Left colon (tissue), 2 donors: Measurements from ENCODE around the gene PTGFRN. TPM values are rescaled to one million over a fixed set of nuclear protein-coding genes. Genes with fewer than 3 reads are reported as not detected.

Source experiments
- ATAC-seq: fragments of 200-7000 bp; cut with Tn5 transposase; one replicate; pipeline ENCODE4 v1.9.1; 2020; ENCODE audit warnings: mild to moderate bottlenecking, moderate library complexity
- DNase-seq, 2 donors: peaks; one replicate each; pipeline ENCODE4 v3.0.0-alpha.2; 2020
- intact Hi-C, 2 donors: fragments of 100-400 bp; cut with DNase I in 1 of 2; cut with micrococcal nuclease in 1 of 2; formaldehyde crosslinking; loops; one replicate each; pipeline versions ENCODE4 v1.11.2 to v1.14.0; 2022; cut with DNase I, micrococcal nuclease
- total RNA-seq, 2 donors: library from RNA; stranded (reverse); fragmentation: NEBNext Ultra II Directional; extraction: Animal tissue kit (Norgen Biotek cat#: 25700); gene quantifications; one replicate each; pipeline ENCODE4 v1.2.1, GENCODE V29; 2021
- donor health status: DM: no; HTN: no; CAD: no.
- donor health status: DM: yes; HTN: yes; CAD: no.

Gene PTGFRN
- total RNA-seq, 2 donors from 2014 or later = 97.2 to 98.6 TPM

DNA sequence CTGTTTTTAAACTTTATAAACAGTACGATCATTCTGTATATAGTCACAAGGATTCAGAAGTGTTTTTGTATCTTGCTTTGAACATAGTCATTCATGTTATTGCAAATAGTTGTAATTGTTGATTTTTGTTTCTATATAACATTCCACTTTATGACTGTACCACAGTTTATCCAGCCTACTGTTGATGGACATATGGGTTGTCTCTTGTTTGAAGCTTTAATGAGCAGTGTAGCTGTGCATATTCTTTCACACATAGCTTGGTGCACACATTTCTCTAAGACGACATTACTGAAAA, 98.0 kb downstream of the PTGFRN start:
- ATAC-seq (no peak), DNase-seq (no peak)
- intact Hi-C loops = no loop called here

DNA sequence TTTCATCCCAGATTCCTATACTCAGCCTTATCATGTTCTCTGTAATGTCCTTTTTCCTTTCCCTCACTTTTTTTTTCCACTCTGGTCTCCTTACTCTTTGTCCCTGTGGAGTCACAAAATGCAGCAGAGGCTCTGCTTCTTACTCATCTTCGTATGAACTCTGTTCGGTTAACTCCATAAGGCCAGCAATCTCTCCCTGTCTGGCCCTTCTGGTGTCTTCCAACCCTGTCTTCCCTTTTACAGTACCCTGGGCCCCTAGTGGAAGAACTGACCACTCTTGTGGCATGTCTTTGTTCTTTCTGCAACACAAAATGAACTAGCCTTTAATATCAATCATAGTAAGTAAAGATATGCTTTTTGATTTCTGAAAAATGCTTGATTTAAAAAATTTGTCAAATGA, 98.9 kb downstream of the PTGFRN start:
- ATAC-seq (no peak), DNase-seq (no peak)
- intact Hi-C loops = no loop called here

GRCh38 chr1:117009132-117009531, 99.4 kb downstream of the PTGFRN start:
- intact Hi-C loops = no loop called here
- DNase-seq (no peak), ATAC-seq (no peak)

GRCh38 chr1:117010310-117010969, 100.7 kb downstream of the PTGFRN start:
- ATAC-seq = no peak
- intact Hi-C loops = no loop called here

DNA sequence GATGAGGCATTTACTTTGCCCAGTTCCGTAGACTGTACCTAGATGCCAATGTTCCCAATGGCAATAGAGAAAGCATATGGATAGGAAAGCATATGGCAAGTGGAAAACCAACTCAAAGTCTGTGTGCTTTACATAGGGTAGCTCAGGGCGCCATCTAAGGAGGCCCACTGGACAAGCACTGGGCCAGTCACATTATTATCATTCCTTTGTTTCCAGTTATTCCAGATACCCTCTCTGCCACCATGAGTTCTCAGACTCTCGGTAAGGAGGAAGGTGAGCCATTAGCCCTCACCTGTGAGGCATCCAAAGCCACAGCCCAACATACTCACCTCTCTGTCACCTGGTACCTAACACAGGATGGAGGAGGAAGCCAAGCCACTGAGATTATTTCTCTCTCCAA, 101.6 kb downstream of the PTGFRN start:
- no peak for ATAC-seq
- DNase-seq = no peak
- intact Hi-C loops = no loop called here

More at GRCh38 chr1:117010310-117010969, 100.7 kb downstream of the PTGFRN start:
- no peak for DNase-seq

GRCh38 chr1:117013309-117013858, 103.7 kb downstream of the PTGFRN start:
- ATAC-seq = no peak
- intact Hi-C loops = no loop called here
- DNase-seq = no peak

DNA sequence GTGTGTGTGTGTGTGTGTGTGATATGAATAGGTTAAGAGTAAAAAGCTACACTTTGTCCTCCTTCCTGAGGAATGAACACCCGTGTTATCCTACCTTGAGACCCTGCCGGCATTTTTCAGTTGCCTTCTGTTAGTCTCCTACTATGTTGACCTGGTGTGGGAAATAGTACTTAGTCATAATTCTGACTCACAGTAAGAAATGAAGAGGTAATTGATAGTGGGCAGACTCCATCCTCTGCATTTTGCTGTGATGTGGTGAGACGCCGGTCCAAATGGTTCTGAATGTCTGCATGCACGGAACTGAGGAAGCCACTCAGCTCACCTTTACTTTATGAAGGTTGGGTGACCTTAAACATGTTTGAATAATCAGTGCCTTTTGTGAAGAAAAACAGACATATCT, 104.5 kb downstream of the PTGFRN start:
- intact Hi-C loops = no loop called here
- no peak for DNase-seq
- no peak for ATAC-seq

DNA sequence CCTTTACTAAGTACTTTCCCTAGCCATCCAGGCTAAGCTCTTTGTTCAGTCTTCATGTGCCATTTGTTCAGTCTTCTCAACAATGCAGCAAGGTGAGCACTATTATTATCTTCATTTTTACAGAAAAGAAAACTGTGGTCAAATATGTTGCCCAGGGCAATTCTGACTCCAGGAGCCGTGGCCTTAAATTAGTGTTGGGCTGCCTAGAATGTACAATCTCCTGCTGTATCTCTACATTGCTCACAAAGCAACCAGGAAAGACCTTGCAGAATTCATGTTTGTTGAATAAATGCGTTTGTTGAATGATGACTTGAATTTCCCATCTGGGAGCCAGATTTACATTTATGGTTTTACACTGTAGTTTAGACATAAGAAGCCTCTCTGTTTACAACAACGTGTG, 106.0 kb downstream of the PTGFRN start:
- no peak for DNase-seq
- intact Hi-C loops = no loop called here

DNA sequence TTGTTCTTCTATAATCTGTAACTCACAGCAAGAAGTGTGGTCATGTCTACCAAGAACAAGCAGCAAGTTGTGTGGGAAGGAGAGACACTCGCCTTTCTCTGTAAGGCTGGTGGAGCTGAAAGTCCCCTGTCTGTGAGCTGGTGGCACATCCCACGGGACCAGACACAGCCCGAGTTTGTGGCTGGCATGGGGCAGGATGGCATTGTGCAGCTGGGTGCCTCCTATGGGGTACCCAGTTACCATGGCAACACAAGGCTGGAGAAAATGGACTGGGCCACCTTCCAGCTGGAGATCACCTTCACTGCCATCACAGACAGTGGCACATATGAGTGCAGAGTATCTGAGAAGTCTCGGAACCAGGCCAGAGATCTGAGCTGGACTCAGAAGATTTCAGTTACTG, 107.3 kb downstream of the PTGFRN start:
- DNase-seq (no peak), ATAC-seq (no peak)
- intact Hi-C loops = no loop called here

More for the DNA sequence above, 106.0 kb downstream of the PTGFRN start:
- ATAC-seq = no peak

- ATAC-seq (no peak), DNase-seq (no peak)
- intact Hi-C loops = no loop called here
Measured at GRCh38 chr1:117017648-117018047, 107.9 kb downstream of the PTGFRN start.

DNA sequence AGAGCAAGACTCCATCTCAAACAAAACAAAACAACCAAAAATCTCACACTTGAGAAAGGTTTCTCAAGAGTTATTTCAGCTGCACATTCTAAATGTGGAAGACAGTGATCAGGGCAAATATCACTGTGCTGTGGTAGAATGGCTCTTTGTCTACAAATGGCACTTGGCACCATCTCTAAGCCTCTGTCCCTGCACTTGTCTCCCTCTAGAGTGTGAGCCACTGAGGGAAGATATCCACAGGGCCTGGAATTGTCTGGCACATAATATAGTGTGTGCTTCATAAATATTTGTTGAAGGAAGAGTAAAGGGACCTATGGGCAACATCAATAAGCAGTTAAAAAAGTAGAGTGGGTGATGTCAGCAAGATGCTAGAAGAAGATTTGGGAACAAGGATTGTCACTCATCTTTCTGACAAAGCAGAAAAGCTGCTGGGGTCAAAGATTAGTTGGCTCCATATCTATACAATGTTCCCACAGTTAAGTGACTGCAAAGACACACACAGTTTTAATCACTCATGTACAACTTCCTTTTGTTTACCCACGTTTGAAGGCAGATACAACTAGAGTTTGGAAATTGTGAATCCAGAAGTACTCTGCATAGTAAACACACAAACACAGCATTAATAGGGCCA, 110.9 kb downstream of the PTGFRN start:
- no peak for ATAC-seq
- intact Hi-C loops = no loop called here

GRCh38 chr1:117022114-117022513, 112.4 kb downstream of the PTGFRN start:
- ATAC-seq = no peak
- intact Hi-C loops = no loop called here
- DNase-seq = no peak

More for the DNA sequence above, 110.9 kb downstream of the PTGFRN start:
- no peak for DNase-seq

DNA sequence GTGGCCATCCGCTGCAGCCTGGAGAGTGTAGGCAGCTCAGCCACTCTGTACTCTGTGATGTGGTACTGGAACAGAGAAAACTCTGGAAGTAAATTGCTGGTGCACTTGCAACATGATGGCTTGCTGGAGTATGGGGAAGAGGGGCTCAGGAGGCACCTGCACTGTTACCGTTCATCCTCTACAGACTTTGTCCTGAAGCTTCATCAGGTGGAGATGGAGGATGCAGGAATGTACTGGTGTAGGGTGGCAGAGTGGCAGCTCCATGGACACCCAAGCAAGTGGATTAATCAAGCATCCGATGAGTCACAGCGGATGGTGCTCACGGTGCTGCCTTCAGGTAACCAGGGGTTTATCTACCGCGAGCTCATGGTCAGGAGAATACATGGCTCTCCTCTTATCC, 115.9 kb downstream of the PTGFRN start:
- intact Hi-C loops = no loop called here
- ATAC-seq (no peak), DNase-seq (no peak)

- no peak for DNase-seq
- intact Hi-C loops = no loop called here
- no peak for ATAC-seq
Measured at GRCh38 chr1:117026361-117026760, 116.6 kb downstream of the PTGFRN start.

DNA sequence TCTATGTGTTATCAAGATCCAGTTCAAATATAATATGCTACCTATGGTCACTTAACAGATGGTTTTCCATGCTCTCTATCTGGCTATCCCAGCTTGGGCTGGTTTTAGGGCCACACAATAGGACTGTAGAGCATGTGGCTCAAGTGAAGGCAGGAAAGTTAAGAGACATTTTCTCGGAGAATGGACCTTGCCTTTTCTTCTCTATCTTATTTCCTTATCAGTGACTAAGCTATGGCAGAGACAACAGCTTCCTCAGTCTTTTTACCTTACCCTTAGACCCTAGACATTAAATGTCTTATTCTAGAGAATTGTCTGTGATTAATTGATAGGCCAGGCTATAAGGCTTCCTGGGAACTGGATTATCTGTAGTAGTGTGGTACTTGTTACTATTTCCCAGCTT, 120.0 kb downstream of the PTGFRN start:
- DNase-seq (no peak), ATAC-seq (peak; percentile 47)
- intact Hi-C loops = no loop called here

DNA sequence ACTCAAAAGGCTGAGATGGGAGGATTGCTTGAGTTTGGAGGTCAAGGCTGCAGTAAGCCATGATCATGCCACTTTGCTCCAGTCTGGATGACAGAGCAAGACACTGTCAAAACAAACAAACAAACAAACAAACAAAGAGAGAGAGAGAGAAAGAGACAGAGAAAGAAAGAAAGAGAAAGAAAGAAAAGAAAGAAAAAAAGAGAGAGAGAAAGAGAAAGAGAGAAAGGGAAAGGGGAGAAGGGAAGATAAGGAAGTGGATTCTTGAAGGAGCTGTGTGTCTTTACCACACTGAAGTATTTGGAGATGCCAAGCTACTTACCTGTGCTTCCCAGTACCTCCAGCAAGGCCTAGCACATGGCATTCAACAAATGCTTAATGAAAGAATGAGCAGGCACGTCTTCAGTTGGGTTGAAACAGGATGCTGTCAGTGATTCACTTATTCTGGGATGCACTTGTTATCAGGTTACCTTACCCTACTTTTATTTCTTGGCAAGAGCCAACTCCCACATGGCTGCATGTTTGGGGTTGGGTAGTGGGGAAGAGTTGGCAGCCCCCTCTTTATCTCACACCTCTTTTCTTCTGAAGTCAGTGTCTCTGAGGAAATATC, 120.7 kb downstream of the PTGFRN start:
- ATAC-seq (no peak), DNase-seq (no peak)
- intact Hi-C loops = no loop called here

- DNase-seq = no peak
- ATAC-seq = no peak
- intact Hi-C loops = no loop called here
Measured at GRCh38 chr1:117032266-117032665, 122.5 kb downstream of the PTGFRN start.

DNA sequence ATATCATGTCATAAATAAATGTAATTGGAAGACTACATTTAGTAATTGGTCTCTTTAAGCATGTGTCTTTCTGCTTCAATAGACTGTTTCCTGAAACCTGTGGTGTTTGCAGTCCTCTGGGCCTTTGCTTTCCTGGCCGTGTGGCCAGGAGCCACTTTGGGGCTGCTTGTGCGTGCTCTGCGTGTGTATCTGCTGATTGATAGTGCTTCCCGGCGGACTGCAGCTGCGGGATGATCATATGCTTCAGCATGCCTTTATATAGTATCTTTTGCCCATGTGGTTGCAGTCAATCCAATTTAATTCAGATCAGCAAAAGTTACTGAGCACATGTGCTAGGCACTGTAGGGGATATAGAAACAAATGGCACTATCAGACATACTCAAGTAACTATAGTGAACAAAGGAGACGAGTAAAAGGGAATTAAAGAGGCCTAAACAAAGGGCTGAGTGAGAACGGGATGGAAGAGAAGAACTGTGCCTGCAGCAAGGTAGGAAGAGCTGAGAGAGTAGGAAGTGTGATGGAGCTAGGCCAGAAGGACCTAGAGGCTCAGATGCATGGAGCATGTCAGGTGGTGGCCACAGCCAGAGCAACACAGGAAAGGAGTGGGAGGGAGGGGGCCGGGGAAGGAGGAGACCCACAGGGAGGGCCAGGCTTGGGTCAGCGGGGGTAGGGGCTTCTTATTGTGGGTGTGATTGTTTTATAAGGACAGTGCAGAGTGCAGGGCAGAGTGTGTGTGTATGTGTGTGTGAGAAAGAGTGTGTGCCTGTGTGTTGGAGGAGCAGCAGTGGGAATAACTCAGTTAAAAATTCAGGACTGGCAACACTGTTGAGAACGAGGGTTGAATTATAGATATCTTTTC, 123.2 kb downstream of the PTGFRN start:
- DNase-seq (no peak), ATAC-seq (no peak)
- intact Hi-C loops = no loop called here

DNA sequence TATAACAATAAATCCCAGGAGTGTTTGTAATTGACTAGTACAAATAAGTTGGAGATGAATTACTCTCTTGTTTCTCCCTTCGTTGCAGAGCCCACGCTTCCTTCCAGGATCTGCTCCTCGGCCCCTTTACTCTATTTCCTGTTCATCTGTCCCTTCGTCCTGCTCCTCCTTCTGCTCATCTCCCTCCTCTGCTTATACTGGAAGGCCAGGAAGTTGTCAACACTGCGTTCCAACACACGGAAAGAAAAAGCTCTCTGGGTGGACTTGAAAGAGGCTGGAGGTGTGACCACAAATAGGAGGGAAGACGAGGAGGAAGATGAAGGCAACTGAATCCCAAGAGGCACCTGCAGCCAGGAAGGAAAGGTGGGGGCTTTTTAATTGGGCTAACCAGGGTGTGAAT, 124.1 kb downstream of the PTGFRN start:
- DNase-seq (no peak), ATAC-seq (no peak)
- intact Hi-C loops = no loop called here
